Right ventricle myocardium superior (tissue), 1 donor: Measurements from ENCODE around the gene EPB41L2. TPM values are rescaled to one million over a fixed set of nuclear protein-coding genes. Genes with fewer than 3 reads are reported as not detected.
"Not testable (repeated sequence)": the region's sequence is repeated elsewhere in the genome, so short reads cannot be mapped to it uniquely, and the experiment has no call there.

Experiments
- ATAC-seq: fragments of 200-7000 bp; cut with Tn5 transposase; one replicate; pipeline ENCODE4 v1.9.1; 2020; ENCODE audit warnings: mild to moderate bottlenecking; ENCODE audit not compliant: poor library complexity
- DNase-seq: peaks from one replicate; pipeline ENCODE4 v3.0.0-alpha.2; 2020
- intact Hi-C: fragments of 100-400 bp; cut with DNase I; formaldehyde crosslinking; loops from one replicate; pipeline ENCODE4 v1.11.2; 2022
- total RNA-seq: library from RNA; stranded (reverse); fragmentation: NEBNext Ultra II Directional; extraction: Animal tissue kit (Norgen Biotek cat#: 25700); gene quantifications from one replicate; pipeline ENCODE4 v1.2.1, GENCODE V29; 2021
- donor health status: DM: no; HTN: yes; CAD: no; lungs with severe emphysema.

Gene EPB41L2
- total RNA-seq, 1 donor from 2014 or later: 88.8 TPM

- intact Hi-C loops: no loop called here
These were observed 240.3 kb downstream of the EPB41L2 start for GRCh38 chr6:130822736-130823135.

GRCh38 chr6:130815200-130816071 is 247.6 kb downstream of the EPB41L2 start:
- ATAC-seq: no peak
- intact Hi-C loops: no loop called here
- no peak for DNase-seq

More at GRCh38 chr6:130822736-130823135, 240.3 kb downstream of the EPB41L2 start:
- no peak for DNase-seq
- ATAC-seq: no peak

GRCh38 chr6:130814506-130814905 is 248.5 kb downstream of the EPB41L2 start:
- ATAC-seq (no peak), DNase-seq (no peak)
- intact Hi-C loops: no loop called here

GRCh38 chr6:130811932-130812331 is 251.1 kb downstream of the EPB41L2 start:
- ATAC-seq: no peak
- DNase-seq: no peak
- intact Hi-C loops: no loop called here

- intact Hi-C loops: no loop called here
- ATAC-seq (no peak), DNase-seq (no peak)
These were observed 252.6 kb downstream of the EPB41L2 start for GRCh38 chr6:130810307-130811030.

GRCh38 chr6:130801368-130801767 is 261.7 kb downstream of the EPB41L2 start:
- ATAC-seq, intact Hi-C loops, DNase-seq: not testable (repeated sequence)

- intact Hi-C loops: no loop called here
- no peak for ATAC-seq
- DNase-seq: no peak
These were observed 266.0 kb downstream of the EPB41L2 start for GRCh38 chr6:130797061-130797460.

- ATAC-seq (peak; percentile 49), DNase-seq (no peak)
- intact Hi-C loops: no loop called here
These were observed 266.6 kb downstream of the EPB41L2 start for GRCh38 chr6:130796313-130796905.

GRCh38 chr6:130794738-130795137 is 268.3 kb downstream of the EPB41L2 start:
- ATAC-seq: no peak

GRCh38 chr6:130794010-130794697 is 268.9 kb downstream of the EPB41L2 start:
- ATAC-seq (no peak), DNase-seq (no peak)
- intact Hi-C loops: no loop called here

More at GRCh38 chr6:130794738-130795137, 268.3 kb downstream of the EPB41L2 start:
- no peak for DNase-seq
- intact Hi-C loops: no loop called here

Other genes starting within 250 kb of the EPB41L2 start
- gene SMLR1, start 235.8 kb downstream of the EPB41L2 start, total RNA-seq: not detected
- 10.3 TPM for gene AKAP7, start 72.2 kb upstream of the EPB41L2 start, total RNA-seq